Islet precursor cell (in vitro differentiated cells): Measurements from ENCODE around the gene LMAN1.

ENCODE experiments used
- DNase-seq: peaks from one replicate; pipeline ENCODE4 v3.0.0-alpha.2; 2018

The LMAN1 gene

GRCh38 chr18:59358712-59359575, at the start of gene LMAN1:
LMAN1 (minus strand) TSS chr18:59359265; CDS start chr18:59359244, 21 bp downstream.
- peak; percentile 97 for DNase-seq

GRCh38 chr18:59402432-59403090, 43.5 kb upstream of the LMAN1 start:
- peak; percentile 97 for DNase-seq

- DNase-seq: no peak
These were observed 41.3 kb upstream of the LMAN1 start for GRCh38 chr18:59400407-59400806.

GRCh38 chr18:59395226-59396175, 36.4 kb upstream of the LMAN1 start:
- DNase-seq: no peak

GRCh38 chr18:59393381-59393780, 34.3 kb upstream of the LMAN1 start:
- no peak for DNase-seq

GRCh38 chr18:59388817-59389216, 29.8 kb upstream of the LMAN1 start:
- no peak for DNase-seq

GRCh38 chr18:59387687-59388565, 28.9 kb upstream of the LMAN1 start:
- DNase-seq: no peak

GRCh38 chr18:59386909-59387686, 28.0 kb upstream of the LMAN1 start:
- peak; percentile 56 for DNase-seq

- no peak for DNase-seq
These were observed 26.1 kb upstream of the LMAN1 start for GRCh38 chr18:59385191-59385590.

GRCh38 chr18:59383851-59384250, 24.8 kb upstream of the LMAN1 start:
- DNase-seq: no peak

GRCh38 chr18:59382383-59382782, 23.3 kb upstream of the LMAN1 start:
- no peak for DNase-seq

- DNase-seq: no peak
These were observed 22.9 kb upstream of the LMAN1 start for GRCh38 chr18:59381949-59382348.

GRCh38 chr18:59380706-59381105, 21.6 kb upstream of the LMAN1 start:
- DNase-seq: no peak

- no peak for DNase-seq
These were observed 20.9 kb upstream of the LMAN1 start for GRCh38 chr18:59379772-59380522.

GRCh38 chr18:59377613-59378337, 18.7 kb upstream of the LMAN1 start:
- no peak for DNase-seq

GRCh38 chr18:59376351-59376935, 17.4 kb upstream of the LMAN1 start:
- DNase-seq: no peak

GRCh38 chr18:59374128-59374527, 15.1 kb upstream of the LMAN1 start:
- no peak for DNase-seq

GRCh38 chr18:59372975-59373374, 13.9 kb upstream of the LMAN1 start:
- DNase-seq: no peak

- no peak for DNase-seq
These were observed 1.3 kb upstream of the LMAN1 start for GRCh38 chr18:59360381-59360780.
